T1000 (cell line): ENCODE data around the gene TSSK6.

Experiments
- DNase-seq: peaks from one replicate; lab custom pipeline; 2025; ENCODE audit warnings: mixed read lengths; lab: John Stamatoyannopoulos, UW

Gene TSSK6

GRCh38 chr19:19530889-19531288 lies 15.5 kb upstream of the TSSK6 start:
- DNase-seq: no peak

DNA sequence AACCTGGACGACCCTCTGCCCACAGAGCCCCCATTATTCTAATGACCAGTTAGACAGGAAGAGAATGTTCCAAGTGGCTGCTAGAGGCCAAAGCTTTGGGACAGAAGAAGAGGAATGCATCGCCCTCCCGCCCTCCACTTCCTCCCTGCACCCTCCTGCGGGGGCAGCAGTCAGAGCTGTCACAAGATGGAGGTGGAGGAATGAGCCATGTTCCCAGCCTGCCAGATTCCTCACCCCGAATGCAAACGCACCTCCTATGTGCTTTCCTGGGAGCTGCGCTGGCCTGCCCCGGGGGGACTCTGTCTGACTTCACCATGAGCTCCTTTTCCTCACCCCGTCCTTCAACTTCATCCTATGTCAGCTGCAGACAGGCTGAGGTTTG lies 15.1 kb upstream of the TSSK6 start:
- DNase-seq: no peak

- no peak for DNase-seq
Measured at GRCh38 chr19:19529783-19530422, 14.6 kb upstream of the TSSK6 start.

DNA sequence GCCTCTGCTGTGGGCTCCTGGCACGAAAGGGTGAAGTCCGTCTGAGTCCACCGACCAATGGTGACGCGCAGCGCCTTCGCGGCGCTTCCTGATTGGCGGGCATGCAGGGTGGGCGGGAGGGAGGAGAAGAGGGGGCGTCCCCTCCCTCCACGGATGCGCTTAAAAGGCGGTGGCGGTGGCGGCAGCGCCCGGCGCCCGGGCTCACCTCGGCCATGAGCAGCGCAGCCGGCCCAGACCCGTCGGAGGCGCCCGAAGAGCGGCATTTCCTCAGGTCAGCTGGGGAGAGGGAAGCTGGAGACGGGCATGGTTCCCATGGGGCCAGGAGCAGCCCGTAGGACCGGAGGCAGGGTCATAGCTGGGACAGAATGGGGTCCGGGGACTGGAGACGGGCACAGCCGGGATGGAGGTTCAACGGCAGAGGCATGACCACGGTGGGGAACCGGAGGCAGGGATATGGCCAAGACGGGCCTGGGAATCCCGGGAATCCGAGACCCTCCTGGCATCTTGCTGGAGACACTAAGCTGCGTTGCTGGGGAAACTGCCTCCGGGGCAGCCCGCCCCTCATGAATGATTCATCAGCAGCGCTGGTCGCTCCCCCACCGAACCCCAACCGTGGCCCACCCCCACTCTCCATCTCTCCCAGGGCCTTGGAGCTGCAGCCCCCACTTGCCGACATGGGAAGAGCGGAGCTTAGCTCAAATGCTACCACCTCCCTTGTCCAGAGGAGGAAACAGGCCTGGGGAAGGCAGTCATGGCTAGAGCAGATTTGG lies 13.6 kb upstream of the TSSK6 start, which contains the start of gene YJEFN3:
TSS of gene YJEFN3 (plus strand) at position 191 of the 770 bp plus-strand sequence. CDS start at position 213, 22 bp downstream.
- DNase-seq: no peak

GRCh38 chr19:19527674-19528625 lies 12.6 kb upstream of the TSSK6 start:
- no peak for DNase-seq

DNA sequence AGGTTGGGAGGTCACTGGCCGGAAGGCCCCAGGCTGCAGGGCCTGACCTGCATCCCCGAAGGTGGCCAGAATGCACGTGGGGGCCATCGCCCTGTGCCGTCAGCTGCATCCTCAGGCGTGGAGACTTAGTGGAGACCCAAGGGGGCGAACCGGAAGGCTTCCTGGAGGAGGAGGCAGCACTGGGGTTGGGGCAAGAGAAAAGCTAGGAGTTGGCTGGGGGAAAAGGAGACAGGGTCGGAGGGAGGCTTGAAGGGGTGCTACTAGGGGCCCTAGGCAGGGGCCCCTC lies 12.0 kb upstream of the TSSK6 start:
- DNase-seq: no peak

GRCh38 chr19:19526581-19527370 lies 11.4 kb upstream of the TSSK6 start:
- DNase-seq: no peak

DNA sequence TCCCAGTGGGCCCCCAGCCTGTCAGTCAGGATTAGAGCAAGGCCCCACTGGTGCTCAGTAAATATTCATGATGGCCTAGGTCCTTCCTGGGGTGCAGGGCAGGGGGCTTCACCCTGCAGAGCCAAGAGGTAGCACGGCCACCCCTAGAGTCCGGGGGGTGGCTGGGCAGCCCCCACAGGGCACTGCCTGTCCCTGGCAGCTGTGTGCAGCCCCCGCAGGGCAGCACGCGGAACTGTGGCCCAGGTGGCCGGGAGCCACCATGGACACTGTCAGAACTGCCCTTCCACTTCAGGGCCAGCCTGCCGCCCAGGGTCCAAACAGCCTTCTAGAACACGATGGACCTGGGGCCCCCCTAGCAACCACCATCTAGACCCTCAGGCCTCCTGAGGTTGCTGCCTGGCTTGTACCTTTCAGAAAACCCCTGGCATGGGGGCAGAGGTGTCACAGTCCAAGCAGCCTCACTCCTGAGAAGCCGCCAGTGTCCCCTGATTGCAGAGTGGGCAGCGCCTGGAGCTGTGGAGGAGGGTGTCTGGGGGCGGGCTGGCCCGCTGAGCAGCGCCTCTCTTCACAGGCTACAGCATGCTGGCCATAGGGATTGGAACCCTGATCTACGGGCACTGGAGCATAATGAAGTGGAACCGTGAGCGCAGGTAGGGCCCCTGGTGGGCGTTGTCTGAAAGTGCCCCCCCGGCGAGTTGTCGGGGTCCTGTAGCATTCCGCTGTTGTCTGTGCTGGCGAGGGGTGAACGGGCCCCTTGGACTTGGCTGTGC lies 10.4 kb upstream of the TSSK6 start:
- DNase-seq: no peak

DNA sequence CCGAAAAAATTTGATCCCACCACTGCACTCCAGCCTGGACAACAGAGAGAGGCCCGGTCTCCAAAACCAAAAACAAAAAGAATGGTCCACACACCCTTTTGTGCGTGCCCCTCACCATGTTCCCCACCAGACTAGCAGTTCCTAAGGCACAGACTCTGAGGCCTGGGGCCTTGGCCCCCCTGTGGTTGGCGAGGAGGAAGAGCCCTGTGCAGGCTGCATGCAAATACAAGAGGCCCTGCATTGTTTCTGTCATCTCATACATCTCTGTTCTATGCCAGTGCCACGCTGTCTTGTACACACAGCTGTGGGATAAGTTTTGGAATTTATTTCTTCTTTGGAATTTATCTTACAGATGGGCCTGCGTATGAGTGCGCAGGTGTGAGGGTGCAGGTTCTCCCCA lies 8.7 kb upstream of the TSSK6 start:
- no peak for DNase-seq

- no peak for DNase-seq
Measured at GRCh38 chr19:19523177-19523576, 7.8 kb upstream of the TSSK6 start.

GRCh38 chr19:19520989-19521388 lies 5.6 kb upstream of the TSSK6 start:
- no peak for DNase-seq

- DNase-seq: no peak
Measured at GRCh38 chr19:19517235-19517619, 1.9 kb upstream of the TSSK6 start.

- DNase-seq: peak; percentile 83
Measured at GRCh38 chr19:19515642-19516519, 533 bp upstream of the TSSK6 start, which contains the start of gene NDUFA13. TSS of gene NDUFA13 (plus strand) at chr19:19516225. CDS start at chr19:19516239, 14 bp downstream.

DNA sequence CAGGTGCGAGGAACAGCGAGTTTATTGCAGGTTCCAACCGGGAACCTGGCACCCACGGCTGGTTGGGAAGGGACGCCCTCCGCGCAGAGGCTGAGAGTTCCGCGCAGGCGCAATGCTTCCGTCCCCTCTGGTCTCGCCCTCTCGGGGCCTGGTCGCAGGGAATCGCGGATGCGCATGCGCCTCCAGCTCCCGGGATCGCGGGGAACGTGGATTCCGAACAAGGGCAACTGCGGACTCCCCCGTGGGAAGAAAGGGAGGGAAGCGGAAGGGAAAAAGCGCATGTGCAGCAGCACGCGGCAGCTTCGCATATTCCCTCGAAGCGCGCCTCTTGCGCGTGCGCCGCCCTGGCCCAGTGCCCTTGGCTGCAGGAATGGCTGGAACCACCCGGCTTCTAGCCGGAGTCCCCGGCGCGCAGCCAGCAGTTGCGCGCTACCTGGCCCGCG lies 1.1 kb downstream of the TSSK6 start:
- DNase-seq: no peak

DNA sequence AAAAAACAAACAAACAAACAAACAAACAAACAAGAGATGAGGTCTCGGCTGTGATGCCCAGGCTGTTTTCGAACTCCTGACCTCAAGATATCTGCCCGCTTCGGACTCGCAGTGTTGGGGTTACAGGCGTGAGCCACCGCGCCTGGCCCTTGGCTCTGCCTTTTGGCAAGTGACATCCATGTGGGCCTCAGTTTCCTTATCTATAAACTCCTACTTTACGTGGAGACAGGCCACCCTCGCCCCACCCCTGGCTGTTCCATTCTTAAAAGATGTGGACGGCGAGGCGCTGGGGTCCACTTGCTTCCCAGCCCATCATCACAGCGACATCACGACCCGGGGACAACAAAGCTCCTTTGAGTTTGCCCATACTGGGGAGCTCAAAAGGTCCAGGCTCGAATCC lies 1.7 kb downstream of the TSSK6 start:
- DNase-seq: no peak

DNA sequence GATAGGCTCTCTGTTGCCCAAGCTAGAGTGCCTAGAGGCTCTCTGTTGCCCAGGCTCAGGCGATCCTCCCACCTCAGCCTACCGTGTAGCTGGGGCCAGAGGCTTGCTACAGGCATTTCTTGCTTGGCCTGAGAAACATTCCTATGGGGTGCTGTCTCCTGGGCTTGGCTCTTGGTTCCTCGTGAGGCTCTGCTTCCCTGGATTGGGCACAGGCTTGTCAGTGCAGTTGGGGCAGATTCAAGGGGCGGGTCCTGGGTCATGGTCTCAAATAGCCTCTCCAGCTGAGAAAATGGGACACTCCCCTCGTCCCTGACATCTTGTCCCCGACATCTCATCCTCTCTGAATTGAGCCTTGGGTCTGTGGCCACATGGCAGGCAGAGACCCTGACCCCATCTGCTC lies 4.9 kb downstream of the TSSK6 start:
- no peak for DNase-seq

- DNase-seq: no peak
Measured at GRCh38 chr19:19508217-19508616, 7.1 kb downstream of the TSSK6 start.

GRCh38 chr19:19507354-19507753 lies 8.0 kb downstream of the TSSK6 start:
- DNase-seq: no peak

DNA sequence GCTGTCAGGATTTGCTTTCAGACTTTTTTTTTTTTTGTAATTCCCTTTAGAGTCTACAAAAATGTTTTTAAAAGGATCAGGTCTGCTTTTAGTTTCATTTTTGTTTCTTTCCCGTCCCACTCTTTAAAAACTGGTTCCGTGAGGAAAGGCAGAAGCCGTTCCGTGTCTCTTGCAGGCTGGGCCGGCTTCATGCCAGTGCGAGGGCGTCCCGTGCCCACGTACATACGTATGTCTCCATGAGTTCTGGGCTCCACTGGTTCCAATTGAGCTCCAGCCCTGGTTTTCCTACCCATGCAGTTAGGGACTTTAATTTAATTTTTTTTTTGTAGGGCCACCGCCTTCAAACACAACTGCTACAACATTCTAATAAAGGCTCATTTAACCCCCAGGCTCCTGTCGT lies 8.8 kb downstream of the TSSK6 start:
- DNase-seq: no peak
